Mucosa of descending colon (tissue), 3 donors: Measurements from ENCODE around the gene ATIC. TPM values are rescaled to one million over a fixed set of nuclear protein-coding genes. Genes with fewer than 3 reads are reported as not detected.

Source experiments
- ATAC-seq: fragments of 200-7000 bp; cut with Tn5 transposase; one replicate; pipeline ENCODE4 v1.9.1; 2020; ENCODE audit warnings: mild to moderate bottlenecking, moderate library complexity
- DNase-seq, 3 donors: peaks; one replicate each; pipeline ENCODE4 v3.0.0-alpha.2; 2020
- H3K36me3 ChIP-seq: fragments of 200-600 bp; one replicate; pipeline ENCODE4 v1.8.0; 2021; ENCODE audit warnings: low read depth, mild to moderate bottlenecking
- H3K4me1 ChIP-seq: fragments of 200-600 bp; one replicate; pipeline ENCODE4 v1.8.0; 2021; ENCODE audit warnings: low read depth, mild to moderate bottlenecking
- H3K4me3 ChIP-seq: fragments of 200-600 bp; one replicate; pipeline ENCODE4 v1.8.0; 2021; ENCODE audit warnings: mild to moderate bottlenecking
- H3K9me3 ChIP-seq: fragments of 200-600 bp; one replicate; pipeline ENCODE4 v1.8.0; 2021; ENCODE audit warnings: mild to moderate bottlenecking
- intact Hi-C, 2 donors: fragments of 100-400 bp; cut with DNase I in 1 of 2; cut with micrococcal nuclease in 1 of 2; formaldehyde crosslinking; loops; one replicate each; pipeline versions ENCODE4 v1.11.0 to v1.11.1; 2022; cut with DNase I, micrococcal nuclease
- total RNA-seq, 3 donors: library from RNA; stranded (reverse); fragmentation: NEBNext Ultra II Directional in 2 of 3; extraction: Animal tissue kit (Norgen Biotek cat#: 25700) in 2 of 3; gene quantifications; one replicate each; pipeline versions ENCODE4 v1.2.1 to v1.2.4, GENCODE V29; 2021 to 2023
- TF ChIP-seq, protein P1 (sequence below): fragments of 200-600 bp; IDR thresholded peaks from one replicate; pipeline ENCODE4 v1.8.0; 2022; ENCODE audit warnings: antibody characterized with exemption, mild to moderate bottlenecking
- donor health status: DM: no; HTN: no; CAD: no; lungs with moderate emphysema.
- donor health status: DM: no; HTN: no; CAD: no.
- donor health status: DM: no; HTN: yes; CAD: no.

ATIC gene
- total RNA-seq, 3 donors from 2014 or later, result 73.8 to 91.2 (median 76.6) TPM

DNA sequence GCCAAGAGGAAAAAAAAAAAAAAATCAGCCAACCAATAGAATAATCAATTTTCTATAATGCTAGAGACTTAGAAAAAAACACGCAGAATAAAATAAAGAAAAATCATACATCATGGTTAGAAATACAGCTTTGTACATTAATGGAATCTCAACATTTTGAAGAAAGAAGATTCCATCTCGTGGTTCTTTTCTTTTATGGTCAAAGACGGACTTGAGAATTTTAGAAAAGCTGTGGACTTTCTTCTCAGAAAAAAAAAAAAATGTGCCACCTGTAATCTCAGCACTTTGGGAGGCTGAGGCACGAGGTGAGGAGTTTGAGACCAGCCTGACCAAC, 41.8 kb upstream of the ATIC start:
- no peak for DNase-seq
- Histone ChIP-seq H3K9me3 (no peaks in the 10 kb centered on the region), H3K4me1 (no peaks in the 10 kb centered on the region), H3K36me3 (no peaks in the 10 kb centered on the region), H3K4me3 (no peak overlapping the region)
- TF ChIP-seq, protein P1, sequence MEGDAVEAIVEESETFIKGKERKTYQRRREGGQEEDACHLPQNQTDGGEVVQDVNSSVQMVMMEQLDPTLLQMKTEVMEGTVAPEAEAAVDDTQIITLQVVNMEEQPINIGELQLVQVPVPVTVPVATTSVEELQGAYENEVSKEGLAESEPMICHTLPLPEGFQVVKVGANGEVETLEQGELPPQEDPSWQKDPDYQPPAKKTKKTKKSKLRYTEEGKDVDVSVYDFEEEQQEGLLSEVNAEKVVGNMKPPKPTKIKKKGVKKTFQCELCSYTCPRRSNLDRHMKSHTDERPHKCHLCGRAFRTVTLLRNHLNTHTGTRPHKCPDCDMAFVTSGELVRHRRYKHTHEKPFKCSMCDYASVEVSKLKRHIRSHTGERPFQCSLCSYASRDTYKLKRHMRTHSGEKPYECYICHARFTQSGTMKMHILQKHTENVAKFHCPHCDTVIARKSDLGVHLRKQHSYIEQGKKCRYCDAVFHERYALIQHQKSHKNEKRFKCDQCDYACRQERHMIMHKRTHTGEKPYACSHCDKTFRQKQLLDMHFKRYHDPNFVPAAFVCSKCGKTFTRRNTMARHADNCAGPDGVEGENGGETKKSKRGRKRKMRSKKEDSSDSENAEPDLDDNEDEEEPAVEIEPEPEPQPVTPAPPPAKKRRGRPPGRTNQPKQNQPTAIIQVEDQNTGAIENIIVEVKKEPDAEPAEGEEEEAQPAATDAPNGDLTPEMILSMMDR, result no peak
- intact Hi-C loops, result no loop called here
- ATAC-seq, result no peak

DNA sequence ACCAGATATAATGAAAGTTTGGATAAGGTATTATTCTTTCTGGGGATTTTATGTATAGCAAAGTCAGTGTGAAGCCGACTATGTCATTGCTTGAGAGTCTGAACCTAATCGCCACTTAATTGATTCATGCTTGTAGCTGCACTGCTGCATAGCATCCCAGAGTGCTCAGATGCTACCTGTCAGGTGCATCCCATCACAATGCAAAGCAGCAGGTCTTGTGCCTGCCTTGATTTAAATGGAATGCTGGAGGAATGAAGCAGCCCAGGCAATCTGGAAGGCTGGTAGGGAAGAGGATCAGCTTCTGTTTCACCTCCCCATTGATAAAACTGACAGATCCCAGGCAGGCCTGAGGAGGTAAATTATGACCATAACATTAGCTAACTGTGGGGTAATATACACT, 40.4 kb upstream of the ATIC start:
- intact Hi-C loops, result no loop called here
- DNase-seq (no peak), ATAC-seq (no peak)
- Histone ChIP-seq H3K4me1 (no peaks in the 10 kb centered on the region), H3K9me3 (no peaks in the 10 kb centered on the region), H3K4me3 (no peak overlapping the region), H3K36me3 (no peaks in the 10 kb centered on the region)
- TF ChIP-seq, protein P1, result no peak

DNA sequence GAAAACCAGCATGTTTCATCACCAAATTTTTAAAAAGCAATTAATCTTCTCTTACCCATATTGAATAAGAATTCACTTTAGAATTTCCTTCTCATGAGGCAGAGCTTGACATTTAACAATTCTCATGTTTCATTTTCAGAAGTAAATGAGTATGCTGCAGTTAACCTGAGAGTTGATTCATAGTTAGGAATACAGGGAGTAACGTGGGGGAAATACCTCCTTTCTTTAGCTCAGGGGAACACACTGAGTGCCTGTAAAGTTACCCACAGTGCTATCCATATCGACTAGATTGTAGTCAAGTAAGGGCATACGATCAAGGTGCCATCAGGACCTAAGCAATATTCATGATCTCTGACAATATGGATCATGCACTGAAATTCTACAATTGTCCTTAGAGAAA, 38.9 kb upstream of the ATIC start:
- intact Hi-C loops, result no loop called here
- Histone ChIP-seq H3K9me3 (no peaks in the 10 kb centered on the region), H3K36me3 (no peaks in the 10 kb centered on the region), H3K4me3 (no peak overlapping the region), H3K4me1 (no peaks in the 10 kb centered on the region)
- DNase-seq (no peak), ATAC-seq (no peak)
- TF ChIP-seq, protein P1, result no peak

DNA sequence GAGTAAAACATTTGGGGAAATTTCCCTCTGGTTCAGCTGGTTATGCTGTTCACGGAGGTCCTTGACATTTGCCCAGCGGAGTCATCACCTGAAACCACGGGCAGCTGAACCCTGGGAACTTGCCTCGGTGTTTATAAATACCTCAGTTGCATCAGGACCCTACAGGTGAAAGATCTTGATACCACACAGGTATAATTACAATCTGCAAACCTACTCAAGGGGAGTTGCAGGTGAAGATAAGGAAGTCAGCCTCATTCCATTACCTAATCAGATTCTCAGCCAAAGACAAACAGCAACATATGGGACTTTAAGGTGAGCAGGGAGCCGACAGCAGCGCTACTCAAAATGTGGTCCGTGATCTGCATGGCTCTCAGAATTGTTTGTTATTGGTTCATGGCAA, 37.0 kb upstream of the ATIC start:
- intact Hi-C loops, result no loop called here
- ATAC-seq (no peak), DNase-seq (no peak)
- TF ChIP-seq, protein P1, result no peak
- Histone ChIP-seq H3K36me3 (no peaks in the 10 kb centered on the region), H3K4me1 (no peaks in the 10 kb centered on the region), H3K4me3 (no peak overlapping the region), H3K9me3 (no peaks in the 10 kb centered on the region)

DNA sequence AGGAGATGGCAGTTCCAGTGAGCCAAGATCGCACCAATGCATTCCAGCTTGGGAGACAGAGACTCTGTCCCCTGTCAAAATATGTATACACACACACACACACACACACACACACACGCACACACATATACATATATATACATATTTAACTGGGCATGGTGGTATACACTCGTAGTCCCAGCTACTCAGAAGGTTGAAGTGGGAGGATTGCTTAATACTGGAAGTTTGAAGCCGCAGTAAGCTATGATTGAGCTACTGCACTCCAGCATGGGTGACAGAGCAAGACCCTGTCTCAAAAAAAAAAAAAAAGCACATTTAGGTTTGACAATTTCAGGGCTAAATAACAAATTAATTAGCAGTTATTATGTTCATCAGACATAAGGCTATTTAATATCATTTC, 36.0 kb upstream of the ATIC start:
- intact Hi-C loops, result no loop called here

DNA sequence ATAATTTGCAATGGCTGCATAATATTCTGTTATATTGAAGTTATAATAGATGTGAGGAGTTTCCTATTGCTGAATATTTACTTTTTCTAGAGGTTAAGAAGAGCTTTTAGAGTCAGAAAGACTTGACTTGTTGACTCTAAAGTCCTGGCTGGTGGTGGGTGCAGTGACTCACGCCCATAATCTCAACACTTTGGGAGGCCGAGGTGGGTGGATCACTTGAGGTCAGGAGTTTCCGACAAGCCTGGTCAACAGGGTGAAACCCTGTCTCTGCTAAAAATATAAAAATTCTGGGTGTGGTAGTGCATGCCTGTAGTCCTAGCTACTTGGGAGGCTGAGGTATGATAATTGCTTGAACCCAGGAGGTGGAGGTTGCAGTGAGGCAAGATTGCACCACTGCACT, 33.9 kb upstream of the ATIC start:
- ATAC-seq, result no peak
- H3K4me3 ChIP-seq, result no peak overlapping the region
- intact Hi-C loops, result no loop called here
- peaks cover 3% of the 10 kb centered on the region for H3K9me3 ChIP-seq
- DNase-seq, result no peak
- H3K4me1 ChIP-seq, result no peaks in the 10 kb centered on the region
- H3K36me3 ChIP-seq, result no peaks in the 10 kb centered on the region
- TF ChIP-seq, protein P1, result no peak

More for the DNA sequence above, 36.0 kb upstream of the ATIC start:
- Histone ChIP-seq H3K4me1 (no peaks in the 10 kb centered on the region), H3K4me3 (no peak overlapping the region), H3K9me3 (no peaks in the 10 kb centered on the region), H3K36me3 (no peaks in the 10 kb centered on the region)
- no peak for ATAC-seq
- no peak for DNase-seq
- TF ChIP-seq, protein P1, result no peak
